ENCODE data around the gene TGFBI. TPM values are rescaled to one million over a fixed set of nuclear protein-coding genes. Genes with fewer than 3 reads are reported as not detected.

TGFBI gene
- polyA plus RNA-seq (2013, experiment 1 of 2; ENCODE audit: insufficient read length) = 7,162 TPM
- 6,871 TPM for polyA plus RNA-seq (2013, experiment 2 of 2; ENCODE audit: insufficient read length)

GRCh38 chr5:136028782-136029742 lies at the start of gene TGFBI:
TGFBI (plus strand) TSS chr5:136028988; CDS start chr5:136029056, 68 bp downstream.
- DNase-seq = peak; percentile 82

- no peak for DNase-seq
Measured at GRCh38 chr5:135978993-135979392, 49.8 kb upstream of the TGFBI start.

DNA sequence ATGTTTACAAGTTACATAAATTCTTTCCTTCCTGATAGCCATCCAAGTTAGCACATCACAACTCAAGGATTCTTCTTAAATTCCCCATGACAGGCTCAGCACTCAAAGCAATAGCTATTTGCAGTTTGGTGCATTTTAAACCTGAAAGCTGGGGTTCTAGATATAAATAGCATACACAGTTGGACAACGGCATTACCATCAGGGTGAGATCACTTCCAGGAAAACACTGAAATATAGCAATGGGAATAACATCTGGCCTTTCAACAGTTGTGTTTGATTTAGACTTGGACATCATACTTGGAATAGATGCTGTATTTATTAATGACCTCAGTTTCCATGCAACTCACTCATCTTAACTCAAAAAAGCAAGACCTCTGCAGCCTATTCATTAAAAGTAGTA lies 49.3 kb upstream of the TGFBI start:
- DNase-seq = peak; percentile 87

GRCh38 chr5:135980620-135981019 lies 48.2 kb upstream of the TGFBI start:
- DNase-seq = peak; percentile 28

DNA sequence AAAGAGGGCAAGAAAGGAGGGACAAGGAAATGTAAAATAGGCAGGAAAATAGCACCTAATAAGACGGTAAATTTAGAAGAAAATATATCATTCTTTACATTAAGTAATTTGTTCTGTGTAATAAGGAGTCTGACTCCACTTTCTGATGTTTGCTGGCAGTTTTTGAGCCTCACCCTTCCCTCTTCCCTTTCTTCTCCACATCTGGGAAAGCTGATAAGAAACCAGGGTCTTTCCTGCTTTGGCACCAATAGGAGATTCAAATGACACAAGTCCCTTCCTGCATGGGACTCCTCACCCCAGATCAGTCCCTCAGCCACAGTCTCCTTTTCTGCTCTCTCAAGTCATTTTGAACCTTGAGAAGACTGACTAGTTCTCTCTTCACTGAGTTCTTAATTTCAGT lies 42.8 kb upstream of the TGFBI start:
- no peak for DNase-seq

DNA sequence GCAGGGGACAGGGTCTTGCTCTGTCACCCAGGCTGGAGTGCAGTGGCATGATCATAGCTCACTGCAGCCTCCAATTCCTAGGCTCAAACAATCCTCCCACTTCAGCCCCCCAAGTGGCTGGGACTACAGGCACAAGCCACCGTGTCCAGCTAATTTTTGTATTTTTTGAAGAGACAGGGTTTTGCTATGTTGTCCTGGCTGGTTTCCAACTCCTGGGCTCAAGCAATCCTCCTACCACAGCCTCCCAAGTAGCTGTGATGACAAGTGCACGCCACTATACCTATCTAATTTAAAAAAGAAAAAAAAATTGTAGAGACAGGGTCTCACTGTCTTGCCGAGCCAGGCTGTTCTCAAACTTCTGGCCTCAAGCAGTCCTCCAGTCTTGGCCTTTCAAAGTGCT lies 42.4 kb upstream of the TGFBI start:
- no peak for DNase-seq

DNA sequence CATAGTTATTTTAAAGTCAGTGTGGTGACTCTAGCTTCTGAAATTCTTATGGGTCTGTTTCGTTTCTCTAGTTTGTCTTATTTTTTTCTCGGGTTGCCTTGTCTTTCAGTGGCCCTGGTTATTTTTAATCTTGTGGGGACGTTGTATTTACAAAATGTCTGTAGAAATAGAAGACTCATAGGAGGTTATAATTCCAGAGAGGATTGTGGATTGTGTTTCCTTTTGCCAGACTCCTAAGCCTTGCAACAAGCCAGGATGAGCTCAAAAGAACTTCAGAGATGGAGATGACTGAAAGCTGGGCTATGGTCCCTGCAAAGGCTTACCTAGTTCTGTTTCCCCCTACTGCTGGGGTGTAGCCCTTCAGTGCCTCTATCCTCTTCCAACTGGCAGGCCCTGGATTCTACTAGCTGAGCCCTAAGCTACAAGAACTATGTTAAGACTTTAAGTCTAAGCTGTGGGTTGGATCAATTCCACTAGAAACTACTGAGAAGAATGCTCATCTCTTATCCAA lies 41.8 kb upstream of the TGFBI start:
- peak; percentile 75 for DNase-seq

DNA sequence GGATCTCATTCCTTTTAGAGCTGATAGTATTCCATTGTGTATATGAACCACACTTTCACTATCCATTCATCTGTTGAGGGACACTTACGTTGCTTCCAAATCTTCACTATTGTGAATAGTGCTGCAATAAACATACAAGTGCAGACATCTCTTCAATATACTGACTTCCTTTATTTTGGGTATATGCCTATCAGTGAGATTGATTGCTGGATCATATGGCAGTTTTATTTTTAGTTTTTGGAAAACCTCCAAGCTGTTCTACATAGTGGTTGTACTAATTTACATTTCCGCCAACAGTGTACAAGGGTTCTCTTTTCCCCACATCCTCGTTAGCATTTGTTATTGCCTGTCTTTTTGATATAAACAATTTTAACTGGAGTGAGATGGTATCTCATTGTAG lies 40.2 kb upstream of the TGFBI start:
- no peak for DNase-seq

- no peak for DNase-seq
Measured at GRCh38 chr5:135989686-135990085, 39.1 kb upstream of the TGFBI start.

DNA sequence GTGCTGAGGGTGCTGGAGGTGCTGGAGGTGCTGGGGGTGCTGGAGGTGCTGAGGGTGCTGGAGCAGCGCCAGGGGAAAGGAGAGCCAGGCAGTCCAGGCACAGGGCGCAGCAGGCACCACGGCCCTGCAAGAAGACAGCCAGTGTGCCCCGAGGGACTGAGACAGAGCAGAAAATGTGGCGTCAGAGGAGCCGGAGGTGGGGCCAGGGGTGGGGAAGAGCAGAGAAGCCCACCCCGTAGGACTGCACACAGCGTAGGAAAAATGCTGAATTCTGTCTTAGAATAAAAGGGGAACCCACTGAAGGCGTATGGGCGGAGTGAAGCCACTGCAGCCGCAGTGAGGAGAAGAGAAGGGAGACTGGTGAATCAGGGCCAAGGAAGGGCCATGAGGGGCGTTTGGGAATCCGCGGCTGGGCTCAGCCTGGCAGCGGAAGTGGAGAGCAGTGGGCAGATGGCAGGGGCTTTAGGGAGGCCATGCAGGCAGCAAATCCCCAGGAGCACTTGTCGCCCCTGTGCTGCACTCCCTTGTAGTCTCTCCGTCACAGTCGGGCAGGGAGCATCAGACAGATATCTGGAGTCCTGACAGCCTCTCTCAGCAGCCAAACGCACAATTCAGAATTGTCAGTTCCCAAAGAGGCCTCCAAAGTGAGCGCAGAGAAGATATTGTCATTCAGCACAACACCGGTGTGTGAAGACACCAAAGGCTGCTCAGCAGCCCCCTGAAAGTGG lies 38.1 kb upstream of the TGFBI start:
- no peak for DNase-seq

- no peak for DNase-seq
Measured at GRCh38 chr5:135991429-135991828, 37.4 kb upstream of the TGFBI start.

DNA sequence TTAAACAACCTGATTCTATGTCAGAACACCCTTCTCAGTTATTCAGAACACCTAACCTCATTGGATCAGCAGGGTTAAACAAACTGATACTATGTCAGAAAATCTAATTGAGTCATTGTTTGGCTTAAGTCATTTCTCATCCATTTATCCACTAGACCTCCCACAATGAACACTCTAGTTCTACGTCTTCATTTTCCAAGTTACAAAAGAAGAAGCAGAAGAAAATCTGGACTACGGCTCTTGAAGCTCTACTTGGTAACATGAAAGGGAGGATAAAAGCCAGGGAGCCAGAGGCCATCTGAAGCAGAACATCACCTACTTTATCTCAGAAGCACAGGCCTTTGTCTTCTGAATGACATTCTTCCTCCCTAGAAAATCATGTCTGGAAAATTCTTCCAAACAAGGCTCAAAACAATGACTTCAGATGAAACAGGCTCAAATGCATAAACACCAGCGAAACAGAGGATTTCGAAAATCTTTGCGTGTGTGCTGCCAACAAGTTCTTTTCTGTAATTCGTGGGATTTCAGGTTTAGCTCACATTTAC lies 35.4 kb upstream of the TGFBI start:
- peak; percentile 52 for DNase-seq

DNA sequence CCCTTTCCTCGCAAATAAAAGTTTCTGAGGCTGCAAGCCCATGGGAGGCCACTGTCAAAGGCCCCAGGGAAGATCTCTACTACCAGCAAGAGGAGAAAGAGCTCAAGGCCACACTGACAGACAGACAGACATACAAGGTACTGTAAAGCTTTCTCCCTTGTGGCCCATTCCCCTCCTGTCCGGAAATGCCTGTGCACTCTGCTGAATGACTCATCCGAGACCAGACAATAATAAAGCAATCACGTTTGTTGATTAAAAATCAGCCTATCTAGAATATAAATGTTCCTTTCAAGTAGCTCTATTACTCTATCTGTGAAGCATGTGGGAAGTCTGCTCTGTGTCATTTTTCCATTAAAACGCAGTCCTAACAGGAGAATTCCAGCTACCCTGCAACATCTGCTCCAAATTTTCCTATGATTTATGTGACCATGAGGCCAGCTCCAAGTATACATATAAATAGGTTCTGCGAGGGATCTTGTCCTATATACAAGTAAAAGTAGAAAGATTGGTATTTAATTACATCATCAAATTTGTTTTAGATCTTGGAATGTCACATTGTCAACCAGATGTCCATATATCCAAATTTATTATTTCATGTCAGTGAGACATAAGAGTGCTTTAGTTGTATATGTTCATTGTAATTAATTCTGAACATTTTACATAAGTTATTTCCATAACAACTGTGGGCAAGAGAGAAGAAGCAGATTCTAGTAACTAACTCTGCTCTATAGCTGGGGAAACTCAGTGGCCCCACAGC lies 34.7 kb upstream of the TGFBI start:
- DNase-seq = peak; percentile 97

- peak; percentile 50 for DNase-seq
Measured at GRCh38 chr5:135995976-135996375, 32.8 kb upstream of the TGFBI start.

GRCh38 chr5:135996611-135997010 lies 32.2 kb upstream of the TGFBI start:
- peak; percentile 90 for DNase-seq

- no peak for DNase-seq
Measured at GRCh38 chr5:135997673-135998335, 31.0 kb upstream of the TGFBI start.

- no peak for DNase-seq
Measured at GRCh38 chr5:135998889-135999288, 29.9 kb upstream of the TGFBI start.

DNA sequence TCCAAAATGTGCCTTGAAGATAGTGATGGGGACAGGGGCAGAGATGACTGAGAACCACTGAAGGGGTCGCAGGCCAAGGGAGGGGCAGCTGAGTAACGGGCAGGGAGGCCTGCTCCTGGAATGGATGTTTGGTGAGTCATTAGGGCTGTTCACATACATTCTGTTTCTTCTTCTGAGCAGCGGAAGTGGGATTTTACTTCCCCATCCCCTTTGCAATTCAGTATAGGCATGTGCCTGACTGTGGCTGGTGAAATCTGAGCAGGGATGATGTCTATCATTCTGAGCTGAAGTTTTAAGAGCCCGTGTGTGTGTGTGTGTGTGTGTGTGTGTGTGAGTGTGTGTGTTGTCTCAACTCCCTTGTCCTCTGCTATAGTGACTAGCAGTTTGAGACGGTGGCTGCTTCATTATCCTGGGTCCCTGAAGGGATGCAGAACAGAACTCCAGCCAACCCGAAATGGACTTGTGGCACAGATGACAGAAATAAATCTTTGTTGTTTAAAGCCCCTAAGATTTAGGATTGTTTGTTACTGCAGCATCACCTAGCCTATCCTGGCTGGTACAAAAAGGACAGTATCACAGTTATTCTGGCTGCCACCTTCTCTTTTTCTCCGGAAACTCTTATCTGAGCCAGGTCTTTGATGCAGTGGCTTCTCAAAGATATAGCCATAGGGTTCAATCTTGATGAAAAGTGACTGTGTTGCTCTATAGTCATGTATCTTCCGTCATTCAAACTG lies 29.2 kb upstream of the TGFBI start:
- peak; percentile 98 for DNase-seq

GRCh38 chr5:136000147-136000546 lies 28.6 kb upstream of the TGFBI start:
- DNase-seq = no peak

GRCh38 chr5:136000932-136001331 lies 27.9 kb upstream of the TGFBI start:
- no peak for DNase-seq

DNA sequence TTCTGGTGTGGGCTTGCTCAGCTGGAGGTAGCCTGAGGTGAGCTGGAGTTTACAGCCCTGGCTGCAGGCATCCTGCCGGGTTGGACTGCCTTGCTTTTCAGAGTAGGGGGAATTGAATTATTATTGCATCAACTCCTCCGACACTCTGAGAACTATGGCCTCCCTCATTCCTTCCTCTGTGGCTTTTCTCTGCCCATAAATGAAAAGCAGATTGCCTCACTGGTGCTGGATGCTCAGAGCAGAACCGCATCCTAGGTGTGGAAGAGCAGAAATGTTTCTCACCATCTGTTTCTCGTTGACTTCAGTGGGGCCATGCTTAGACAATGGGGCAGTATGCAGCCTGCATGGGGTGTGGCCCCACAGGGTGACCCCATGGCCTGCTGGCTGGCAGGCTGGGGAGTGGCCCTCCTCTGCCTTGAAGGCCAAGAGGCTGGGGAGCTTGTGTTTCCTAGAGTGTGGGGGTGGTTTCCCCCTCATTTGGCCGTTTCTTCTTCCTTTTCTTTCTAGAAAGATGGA lies 27.3 kb upstream of the TGFBI start:
- DNase-seq = peak; percentile 95

Data from fibroblast of skin of scalp (primary cell).